Right atrium auricular region (tissue), 2 donors: ENCODE data around the gene DNM2. TPM values are rescaled to one million over a fixed set of nuclear protein-coding genes. Genes with fewer than 3 reads are reported as not detected.
A peak's percentile ranks its signal among the peaks of the same experiment; 100 is the strongest.

ENCODE experiments used
- DNase-seq: peaks from one replicate; pipeline ENCODE4 v3.0.0-alpha.2; 2019; ENCODE audit warnings: low spot score
- H3K27ac ChIP-seq, 2 donors: fragments of 200-600 bp; sonication (generic); 1 replicate in 1 of 2; 2 replicates in 1 of 2; pipeline ENCODE4 v1.5.1; 2016 to 2019
- H3K27me3 ChIP-seq, 2 donors: fragments of 200-600 bp; sonication (generic); one replicate each; pipeline versions ENCODE4 v1.5.1 to v1.6.0; 2017 to 2019
- H3K36me3 ChIP-seq: fragments of 200-600 bp; sonication (generic); one replicate; pipeline ENCODE4 v1.5.1; 2016
- H3K4me1 ChIP-seq, 2 donors: fragments of 200-600 bp; sonication (generic); one replicate each; pipeline versions ENCODE4 v1.5.1 to v1.6.0; 2017 to 2019
- H3K4me3 ChIP-seq, 2 donors: fragments of 200-600 bp; sonication (generic); 1 replicate in 1 of 2; 2 replicates in 1 of 2; pipeline ENCODE4 v1.5.1; 2017 to 2019; ENCODE audit warnings: mild to moderate bottlenecking in 1 of 2, moderate library complexity in 1 of 2
- H3K9me3 ChIP-seq, 2 donors: fragments of 200-600 bp; sonication (generic); one replicate each; pipeline ENCODE4 v1.5.1; 2019
- total RNA-seq, 2 donors: library from RNA; depleted of rRNA; stranded (reverse); fragments of >200 nt; gene quantifications; one replicate each; pipeline ENCODE4 v1.1.0, GENCODE V29; 2016
- TF ChIP-seq, protein P1 (sequence below), 2 donors: fragments of 200-600 bp; sonication (generic); IDR thresholded peaks; one replicate each; pipeline ENCODE4 v1.5.1; 2019; ENCODE audit warnings: antibody characterized with exemption in 2 of 2

Gene DNM2
- total RNA-seq, 2 donors from 2014 or later: 111 to 144 TPM

DNA sequence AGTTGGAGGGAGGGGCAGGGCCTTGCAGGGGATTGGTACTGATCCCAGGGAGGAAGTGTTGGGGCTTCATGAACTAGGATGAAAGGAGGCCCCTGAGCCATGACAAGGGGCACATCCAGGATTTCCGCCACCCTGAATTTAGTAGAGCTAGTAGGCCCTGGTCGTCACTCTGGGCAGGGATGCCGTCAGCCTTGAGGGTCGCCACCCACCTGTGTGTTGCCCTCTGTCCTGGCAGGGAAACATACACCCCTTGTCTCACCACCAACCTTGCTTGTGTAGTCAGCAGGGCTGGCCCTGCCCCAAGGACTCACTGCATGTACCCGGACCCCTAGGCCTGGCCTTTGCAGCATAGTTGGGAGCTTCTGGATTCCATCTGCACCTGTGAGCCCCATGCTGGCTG lies 26.0 kb upstream of the DNM2 start:
- Histone ChIP-seq H3K27ac (no peak overlapping the region), H3K36me3 (peaks cover 52% of the 10 kb centered on the region), H3K4me1 (peaks cover 0 to 26% of the 10 kb centered on the region in 2 donors), H3K9me3 (no peaks in the 10 kb centered on the region), H3K27me3 (no peaks in the 10 kb centered on the region), H3K4me3 (no peak overlapping the region)
- DNase-seq: no peak
- TF ChIP-seq, protein P1, sequence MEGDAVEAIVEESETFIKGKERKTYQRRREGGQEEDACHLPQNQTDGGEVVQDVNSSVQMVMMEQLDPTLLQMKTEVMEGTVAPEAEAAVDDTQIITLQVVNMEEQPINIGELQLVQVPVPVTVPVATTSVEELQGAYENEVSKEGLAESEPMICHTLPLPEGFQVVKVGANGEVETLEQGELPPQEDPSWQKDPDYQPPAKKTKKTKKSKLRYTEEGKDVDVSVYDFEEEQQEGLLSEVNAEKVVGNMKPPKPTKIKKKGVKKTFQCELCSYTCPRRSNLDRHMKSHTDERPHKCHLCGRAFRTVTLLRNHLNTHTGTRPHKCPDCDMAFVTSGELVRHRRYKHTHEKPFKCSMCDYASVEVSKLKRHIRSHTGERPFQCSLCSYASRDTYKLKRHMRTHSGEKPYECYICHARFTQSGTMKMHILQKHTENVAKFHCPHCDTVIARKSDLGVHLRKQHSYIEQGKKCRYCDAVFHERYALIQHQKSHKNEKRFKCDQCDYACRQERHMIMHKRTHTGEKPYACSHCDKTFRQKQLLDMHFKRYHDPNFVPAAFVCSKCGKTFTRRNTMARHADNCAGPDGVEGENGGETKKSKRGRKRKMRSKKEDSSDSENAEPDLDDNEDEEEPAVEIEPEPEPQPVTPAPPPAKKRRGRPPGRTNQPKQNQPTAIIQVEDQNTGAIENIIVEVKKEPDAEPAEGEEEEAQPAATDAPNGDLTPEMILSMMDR (IDR thresholded peaks at IDR 0.05): no peak

DNA sequence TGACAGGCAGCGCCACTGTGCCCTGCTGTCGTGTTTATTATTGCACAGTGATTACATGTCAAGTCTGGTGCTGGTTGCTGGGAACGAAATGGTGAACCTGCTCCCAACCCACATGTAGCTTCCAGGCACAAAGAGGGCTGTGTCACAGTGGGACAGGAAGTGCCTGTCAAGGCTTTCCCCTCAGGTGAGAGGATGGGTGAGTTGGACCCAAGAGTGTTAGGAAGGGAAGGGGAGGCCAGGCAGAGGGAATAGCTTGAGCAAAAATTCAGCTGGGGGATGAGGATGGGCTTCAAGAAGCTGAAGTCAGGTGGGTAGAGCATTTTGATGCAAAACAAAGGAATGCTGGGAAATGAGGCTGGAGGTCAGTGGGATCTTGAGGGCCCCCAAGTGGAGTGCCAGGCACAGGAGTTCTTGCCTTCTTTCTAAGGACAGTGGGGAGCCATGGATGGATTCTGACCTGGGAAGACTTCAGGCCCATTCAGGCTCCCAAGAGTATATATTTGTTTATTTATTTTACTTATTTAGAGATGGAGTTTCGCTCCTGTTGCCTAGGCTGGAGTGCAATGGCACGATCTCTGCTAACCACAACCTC lies 25.1 kb upstream of the DNM2 start:
- Histone ChIP-seq H3K36me3 (peaks cover 43% of the 10 kb centered on the region), H3K4me3 (no peak overlapping the region), H3K4me1 (peaks cover 0 to 17% of the 10 kb centered on the region in 2 donors), H3K27me3 (no peaks in the 10 kb centered on the region), H3K27ac (no peak overlapping the region), H3K9me3 (no peaks in the 10 kb centered on the region)
- TF ChIP-seq, protein P1 (IDR thresholded peaks at IDR 0.05): no peak
- no peak for DNase-seq

DNA sequence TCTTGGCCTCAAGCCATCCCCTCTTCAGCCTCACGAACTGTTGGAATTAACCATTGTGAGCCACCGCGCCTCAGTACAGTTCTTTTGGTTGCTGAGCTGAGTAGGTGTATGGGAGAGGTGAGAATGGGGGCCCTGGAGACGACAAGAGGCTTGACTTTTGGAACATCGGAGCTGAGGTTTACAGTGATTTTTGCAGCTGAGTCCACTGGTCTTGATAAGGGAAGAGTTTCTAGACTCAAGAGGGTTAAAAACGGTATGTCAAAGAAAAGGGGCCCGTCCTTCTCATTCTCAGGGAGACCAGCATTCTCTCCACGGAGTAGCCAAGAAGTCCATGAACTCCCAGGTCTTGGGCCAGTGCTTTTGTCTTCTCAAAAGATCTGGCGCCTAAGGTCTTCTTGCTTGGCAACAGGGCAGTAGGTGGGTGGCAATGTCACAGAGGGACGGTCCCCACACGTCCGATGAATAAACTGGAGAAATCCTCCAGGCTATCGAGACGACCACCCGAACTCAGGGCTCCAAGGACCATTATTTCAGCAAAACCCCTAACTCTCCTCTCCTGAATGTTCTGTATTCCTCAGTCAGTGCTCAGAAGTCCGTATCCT lies 23.1 kb upstream of the DNM2 start:
- TF ChIP-seq, protein P1 (IDR thresholded peaks at IDR 0.05): no peak
- no peak overlapping the region for H3K4me3 ChIP-seq
- DNase-seq: no peak

DNA sequence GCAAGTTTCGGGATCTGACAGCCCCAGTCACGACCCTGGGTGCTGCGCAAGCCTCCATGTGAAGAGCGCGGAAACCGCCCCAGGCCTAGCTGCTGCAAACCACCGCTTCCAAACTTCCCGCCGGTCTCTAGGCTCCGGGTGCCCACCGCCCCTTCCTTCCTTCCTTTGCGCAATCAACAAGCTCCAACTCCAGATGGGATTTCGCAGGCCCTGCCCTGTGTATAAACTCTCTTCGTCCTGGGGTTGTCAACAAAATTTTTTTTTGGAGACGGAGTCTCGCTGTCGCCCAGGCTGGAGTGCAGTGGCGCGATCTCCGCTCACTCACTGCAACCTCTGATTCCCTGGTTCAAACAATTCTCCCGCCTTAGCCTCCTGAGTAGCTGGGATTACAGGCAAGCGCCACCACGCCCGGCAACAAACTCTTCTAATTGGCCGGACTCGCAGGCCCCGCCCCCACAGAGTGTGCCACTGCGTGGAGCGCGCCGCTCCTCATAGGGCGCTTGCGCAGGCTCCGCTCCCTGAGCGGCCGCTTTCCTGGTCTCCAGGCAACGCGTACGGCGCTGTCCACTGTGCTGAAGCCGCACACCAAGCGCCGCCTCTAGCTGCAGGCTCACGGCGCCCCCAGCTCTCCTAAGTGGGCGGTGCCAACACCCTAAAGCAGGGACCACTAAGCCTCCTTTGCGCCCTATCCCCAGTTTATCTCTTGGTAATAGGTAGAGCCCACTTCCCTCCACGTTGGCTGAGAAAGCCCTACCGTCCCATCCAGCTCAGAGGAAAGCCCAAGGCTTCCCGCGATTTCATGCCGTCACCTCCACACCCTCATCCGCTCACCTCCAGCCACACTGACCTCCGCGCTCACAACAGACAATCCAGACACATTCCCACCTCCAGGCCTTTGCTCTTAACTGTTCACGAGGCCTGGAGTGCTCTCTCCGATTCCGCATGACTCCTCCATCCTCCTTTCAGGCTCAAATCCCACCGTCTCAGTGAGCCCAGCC lies 22.2 kb upstream of the DNM2 start:
- Histone ChIP-seq H3K4me1 (peaks cover 0 to 16% of the 10 kb centered on the region in 2 donors), H3K36me3 (peaks cover 14% of the 10 kb centered on the region), H3K4me3 (peak overlapping the region in 1 of 2 donors; percentile 30), H3K27me3 (no peaks in the 10 kb centered on the region), H3K27ac (no peak overlapping the region), H3K9me3 (no peaks in the 10 kb centered on the region)
- TF ChIP-seq, protein P1 (IDR thresholded peaks at IDR 0.05): no peak
- DNase-seq: peak; percentile 92

More for the DNA sequence above, 23.1 kb upstream of the DNM2 start:
- H3K27ac ChIP-seq: no peak overlapping the region
- no peaks in the 10 kb centered on the region for H3K27me3 ChIP-seq
- H3K36me3 ChIP-seq: peaks cover 23% of the 10 kb centered on the region
- no peaks in the 10 kb centered on the region for H3K9me3 ChIP-seq
- peaks cover 0 to 16% of the 10 kb centered on the region in 2 donors for H3K4me1 ChIP-seq

DNA sequence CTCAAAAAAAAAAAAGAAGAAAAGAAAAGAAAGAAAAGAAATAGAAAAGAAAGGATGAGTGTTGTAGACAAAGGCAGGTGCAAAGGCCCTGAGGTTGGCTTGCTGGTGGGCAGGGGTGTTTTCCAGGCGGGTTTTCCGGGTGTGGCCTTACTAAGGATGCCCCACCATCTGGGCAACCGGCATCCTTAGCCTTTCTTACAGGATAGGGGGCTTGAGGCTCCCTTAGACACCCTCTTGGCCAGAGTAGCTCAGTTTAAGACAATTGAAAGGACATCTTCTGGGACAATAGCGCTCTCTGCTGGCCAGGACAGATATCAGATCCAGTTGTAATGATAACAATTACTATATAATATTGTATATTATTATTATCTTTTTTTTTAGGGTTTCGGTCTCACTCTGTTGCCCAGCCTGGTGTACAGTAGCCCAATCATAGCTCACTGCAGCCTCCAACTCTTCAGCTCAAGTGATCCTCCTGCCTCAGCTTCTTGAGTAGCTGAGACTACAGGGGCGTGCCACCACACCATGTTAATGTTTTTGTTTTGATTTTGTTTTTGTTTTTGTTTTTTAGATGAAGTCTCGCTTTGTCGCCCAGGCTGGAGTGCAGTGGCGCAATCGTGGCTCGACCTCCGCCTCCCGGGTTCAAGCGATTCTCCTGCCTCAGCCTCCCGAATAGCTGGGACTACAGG lies 18.1 kb upstream of the DNM2 start:
- H3K9me3 ChIP-seq: no peaks in the 10 kb centered on the region
- H3K27me3 ChIP-seq: no peaks in the 10 kb centered on the region
- TF ChIP-seq, protein P1 (IDR thresholded peaks at IDR 0.05): peak; percentile 16 to 68
- peaks cover 0 to 30% of the 10 kb centered on the region in 2 donors for H3K4me1 ChIP-seq
- H3K4me3 ChIP-seq: no peak overlapping the region
- no peak for DNase-seq
- H3K27ac ChIP-seq: no peak overlapping the region
- no peaks in the 10 kb centered on the region for H3K36me3 ChIP-seq
